Stimulated activated CD4-positive, alpha-beta T cell treated with anti-CD3 and anti-CD28 coated beads, Interleukin-4, amount 100 ng/mL, for 48 hours (primary cell): ENCODE data around the gene S100A9.

Source experiments
- DNase-seq, 2 donors: peaks; one replicate each; pipeline ENCODE4 v3.0.0-alpha.2; 2020; ENCODE audit warnings: low read depth in 2 of 2

Gene S100A9

DNA sequence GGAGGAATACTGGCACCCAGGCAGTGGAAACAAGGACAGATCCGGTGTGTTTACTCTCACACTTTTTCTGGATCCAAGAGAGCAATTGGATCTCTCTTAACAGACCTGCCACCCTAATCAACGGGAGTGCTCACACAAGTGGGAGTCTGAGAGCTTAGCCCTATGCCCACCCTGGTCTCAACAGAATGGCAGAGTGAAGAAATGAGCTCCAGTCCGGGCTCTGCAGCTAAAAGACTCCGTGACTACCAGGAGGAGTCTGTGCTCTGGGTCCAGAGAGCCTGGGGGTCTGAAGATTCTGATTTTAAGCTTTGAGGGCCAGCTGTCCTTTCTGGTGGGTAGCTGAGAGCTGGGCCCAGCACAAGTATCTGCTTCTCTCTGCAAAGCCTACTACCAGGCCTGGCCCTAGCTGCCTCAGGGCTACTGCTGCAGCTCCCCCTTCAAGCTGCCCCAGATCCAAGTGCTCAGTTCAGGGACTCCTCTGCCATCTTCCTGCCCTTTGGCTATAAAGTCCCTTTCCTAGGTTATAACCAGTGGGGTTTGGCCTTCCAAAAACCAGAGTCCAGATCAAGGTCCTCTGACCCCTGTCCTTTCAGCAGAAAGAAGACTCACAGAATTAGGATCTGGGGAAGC is 3.9 kb downstream of the S100A9 start:
- no peak for DNase-seq

DNA sequence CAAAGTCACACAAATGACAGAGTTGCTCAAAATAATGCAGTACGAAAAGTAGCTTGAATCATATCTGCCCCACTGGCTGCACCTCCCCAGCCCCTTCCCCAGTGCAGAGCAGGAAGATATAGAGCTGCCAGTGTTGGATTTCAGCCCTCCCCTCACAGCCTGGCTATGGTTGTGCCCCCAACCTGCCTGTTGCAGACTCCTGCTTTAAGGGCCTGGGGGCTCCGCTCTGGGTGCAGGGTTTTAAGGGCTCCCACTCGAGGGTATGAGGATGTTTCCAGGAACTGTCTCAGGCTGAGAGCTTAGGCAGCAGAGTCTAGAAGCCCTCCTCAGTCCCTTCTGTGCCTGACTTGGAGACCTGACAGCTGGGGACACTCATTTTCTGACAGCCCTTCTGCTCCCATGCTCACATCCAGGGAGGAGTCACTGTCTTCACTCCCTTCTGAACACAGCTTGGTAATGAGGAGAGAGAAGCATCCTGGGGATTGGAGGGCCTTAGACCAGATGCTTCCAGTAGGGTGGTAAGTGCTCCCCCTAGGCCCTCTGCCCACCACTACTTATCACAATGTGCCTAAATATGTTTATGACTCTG is 4.6 kb downstream of the S100A9 start:
- DNase-seq, result no peak

DNA sequence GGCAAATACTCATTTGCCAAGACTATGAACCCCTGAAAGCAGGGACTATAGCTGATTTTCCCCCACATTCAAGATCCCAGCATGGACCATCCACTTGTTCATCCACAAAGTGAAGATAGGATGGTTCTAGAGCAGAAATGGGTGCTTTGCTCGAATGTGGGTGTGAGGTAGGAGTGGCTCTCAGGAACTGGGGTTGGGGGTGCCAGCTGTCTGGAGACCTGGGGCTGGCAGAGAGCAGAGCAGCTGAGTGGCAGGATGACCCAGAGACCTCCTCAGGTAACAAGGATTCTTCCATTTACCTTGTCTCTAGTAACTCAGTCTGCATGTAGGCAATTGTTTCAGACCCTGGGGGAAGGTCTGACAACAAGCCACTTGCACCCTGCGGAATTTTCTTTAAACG is 6.0 kb downstream of the S100A9 start:
- no peak for DNase-seq

DNA sequence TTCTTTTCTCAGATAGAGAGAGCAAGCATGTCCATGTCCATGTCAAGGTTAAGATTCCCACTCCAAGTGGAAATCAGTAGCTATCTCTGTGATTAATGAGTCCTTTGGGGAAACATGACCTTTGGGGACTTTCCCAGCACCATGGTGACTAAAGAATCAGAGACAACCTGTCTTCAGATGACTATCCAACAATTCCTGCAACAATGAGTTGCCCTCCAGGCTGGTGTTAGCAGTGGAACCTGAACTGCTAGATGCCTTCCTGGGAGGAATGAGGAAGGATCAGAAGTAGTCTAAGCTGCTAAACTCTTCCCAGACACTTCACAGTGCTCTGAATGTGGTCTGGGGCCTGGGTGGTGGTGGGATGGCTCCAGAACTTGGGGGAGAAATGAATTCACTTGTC is 6.5 kb downstream of the S100A9 start:
- DNase-seq, result no peak

DNA sequence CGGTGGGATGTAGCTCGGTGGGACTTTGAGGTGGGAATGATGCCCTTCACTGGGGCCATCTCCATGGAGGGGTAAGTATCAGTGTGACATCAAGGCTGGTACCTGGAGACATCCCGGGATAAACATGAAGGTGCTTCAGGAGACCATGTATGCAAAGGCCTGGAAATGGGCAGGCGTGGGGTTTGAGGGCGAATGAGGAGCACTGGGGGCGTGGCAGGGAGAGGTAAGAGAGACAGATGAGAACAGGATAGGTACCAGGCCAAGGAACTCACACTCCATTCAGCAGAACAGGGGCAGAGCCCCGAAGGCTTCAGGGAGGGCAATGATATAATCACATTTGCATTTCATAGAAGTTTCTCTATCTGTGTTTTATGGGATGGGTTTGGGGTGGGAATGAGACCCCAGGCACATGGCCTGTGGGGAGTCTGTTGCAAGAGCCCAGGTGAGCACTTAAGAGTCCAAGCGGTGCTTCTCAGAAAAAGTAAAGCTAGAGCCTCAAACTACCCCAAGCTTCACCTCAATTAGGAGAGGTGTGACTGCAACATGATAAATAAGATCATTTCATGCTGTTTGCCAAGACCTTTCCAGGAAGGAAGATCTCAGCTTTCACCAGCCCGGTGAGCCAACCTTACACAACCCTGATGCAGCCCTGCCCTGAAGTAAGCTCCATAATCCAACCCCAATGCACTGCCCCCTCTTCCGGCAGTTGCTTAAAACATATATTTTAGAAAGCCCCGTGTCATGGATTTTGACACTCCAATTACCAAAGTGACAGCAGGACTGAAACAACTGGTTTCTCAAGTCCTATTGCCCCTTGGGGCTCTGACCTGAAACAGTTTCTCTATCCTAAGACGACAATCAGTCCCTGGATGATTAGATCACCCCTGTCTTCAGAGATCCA is 7.4 kb downstream of the S100A9 start:
- DNase-seq, result no peak

DNA sequence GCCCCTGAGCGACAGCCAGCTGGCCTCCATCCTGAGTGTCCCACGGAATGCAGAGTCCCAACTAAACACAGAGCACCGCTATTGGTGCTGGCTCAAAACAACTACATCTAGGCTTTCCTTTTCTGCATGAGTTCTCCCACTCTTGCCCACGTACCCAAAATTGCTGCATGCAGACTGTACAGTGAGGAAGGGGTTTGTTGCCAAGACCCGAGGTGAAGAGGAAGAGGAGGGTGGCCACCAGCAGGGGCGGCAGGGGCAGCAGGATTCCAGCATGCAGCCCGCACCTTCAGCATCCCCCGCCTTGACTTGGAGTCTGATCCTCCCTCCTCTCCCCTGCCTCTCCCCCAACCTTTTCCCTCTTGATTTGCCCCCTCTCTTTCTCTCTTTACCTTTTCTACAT is 8.0 kb downstream of the S100A9 start:
- no peak for DNase-seq

DNA sequence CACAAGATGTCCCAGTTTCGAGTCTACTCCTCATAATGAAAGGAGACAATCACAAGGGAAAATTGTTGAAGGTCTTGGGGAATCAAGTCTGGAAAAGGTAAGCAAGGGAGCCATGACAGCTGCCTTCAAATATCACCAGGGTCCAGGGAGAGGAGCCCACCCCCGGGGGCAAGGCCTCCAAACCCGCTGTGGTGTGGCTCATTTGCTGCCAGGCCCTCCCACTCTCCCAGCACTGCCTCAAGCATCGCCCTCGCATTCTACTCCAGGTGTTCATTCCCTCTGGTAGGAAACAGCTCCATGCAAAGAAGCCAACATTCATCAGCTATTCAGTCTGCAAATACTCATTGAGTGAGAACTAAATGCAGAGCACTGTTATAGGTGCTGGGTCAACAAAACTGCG is 8.6 kb downstream of the S100A9 start:
- DNase-seq, result no peak

DNA sequence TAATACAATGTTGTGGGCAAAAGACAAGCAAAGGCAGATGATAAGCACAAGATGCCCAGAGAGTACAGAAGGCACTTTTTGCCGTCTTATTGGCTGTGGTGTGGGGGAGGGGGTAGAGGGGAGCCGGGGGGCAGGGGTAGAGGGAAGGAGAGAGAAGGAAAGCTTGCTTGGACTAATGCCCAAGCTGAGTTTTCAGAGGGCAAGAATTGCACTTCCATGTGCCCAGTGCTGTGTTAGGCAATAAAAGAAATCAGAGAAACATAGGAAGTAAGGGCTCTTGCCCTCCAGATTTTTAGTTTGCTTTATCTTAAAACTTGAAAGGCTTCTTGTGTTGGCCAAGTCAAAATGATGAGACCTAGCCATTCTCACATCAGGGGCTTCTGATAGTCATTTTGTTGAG is 9.4 kb downstream of the S100A9 start:
- DNase-seq, result no peak

DNA sequence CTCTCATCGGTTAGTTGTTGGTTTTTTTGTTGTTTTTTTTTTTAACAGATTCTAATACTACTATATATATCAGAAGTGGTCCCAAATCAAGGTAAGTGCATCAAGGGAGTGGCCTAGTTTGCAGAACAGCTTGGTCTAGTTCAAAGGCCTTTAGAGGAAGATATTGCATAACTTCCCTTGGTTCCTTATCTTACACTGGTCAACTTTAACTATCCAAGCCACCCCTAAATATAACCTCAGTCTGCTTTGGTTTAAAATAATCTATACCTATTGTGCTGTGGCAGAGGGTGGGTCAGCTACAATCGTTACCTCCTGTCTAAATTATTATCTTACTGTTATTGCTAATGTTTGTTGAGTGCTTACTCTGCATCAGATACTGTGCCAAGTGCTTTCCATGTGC is 10.8 kb downstream of the S100A9 start:
- DNase-seq, result no peak

DNA sequence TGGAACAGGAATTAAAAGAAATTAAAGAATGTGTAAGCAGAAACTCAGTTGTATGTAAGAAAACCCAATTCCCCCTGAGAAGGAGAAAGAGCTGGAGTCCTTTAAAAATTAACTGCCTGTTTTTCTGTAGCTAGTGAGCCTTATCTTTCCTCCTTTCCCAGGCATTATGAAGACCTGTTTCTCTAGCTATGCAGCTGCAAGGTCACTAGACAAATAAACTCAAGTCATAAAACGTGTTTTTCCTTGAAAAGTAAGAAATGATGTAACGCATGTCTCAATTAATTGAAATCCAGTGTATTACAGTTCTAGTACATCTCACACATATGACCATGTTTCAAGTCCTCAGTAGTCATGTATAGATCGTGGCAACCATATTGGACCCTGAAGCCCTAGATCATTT is 12.5 kb downstream of the S100A9 start:
- DNase-seq, result no peak

DNA sequence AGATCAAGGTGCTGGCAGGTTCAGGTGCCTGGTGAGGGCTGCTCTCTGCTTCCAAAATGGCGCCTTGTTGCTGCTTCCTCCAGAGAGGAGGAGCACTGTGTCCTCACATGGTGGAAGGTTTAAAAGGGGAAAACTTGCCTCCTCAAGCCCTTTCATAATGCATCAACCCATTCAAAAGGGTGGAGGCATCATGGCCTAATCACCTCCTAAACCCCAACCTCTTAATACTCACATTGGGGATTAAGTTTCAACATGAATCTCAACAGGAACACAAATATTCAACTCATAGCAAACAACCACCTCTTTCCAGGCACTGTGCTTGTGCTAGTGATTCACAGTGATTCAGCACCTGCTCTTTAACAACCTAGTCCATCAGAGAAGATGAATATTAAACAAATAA is 13.6 kb downstream of the S100A9 start:
- no peak for DNase-seq

DNA sequence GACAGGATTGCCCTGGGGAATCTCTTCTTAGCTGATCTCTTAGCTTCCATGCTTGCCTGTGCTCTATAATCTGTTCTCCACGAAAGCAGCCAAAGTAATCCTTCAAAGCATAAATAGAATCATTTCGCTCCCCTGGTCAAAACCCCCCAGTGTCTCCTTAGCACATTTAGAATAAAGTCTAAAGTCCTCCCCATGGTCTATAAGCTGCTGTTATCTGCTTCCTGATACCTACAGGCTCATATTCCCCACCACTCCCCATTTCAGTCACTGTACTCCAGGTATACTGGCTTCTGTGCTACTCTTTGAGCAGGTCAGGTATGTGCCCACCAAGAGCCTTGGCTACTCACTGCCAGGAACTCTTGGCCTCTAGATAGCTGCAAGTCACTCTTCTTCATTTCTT is 14.9 kb downstream of the S100A9 start:
- DNase-seq, result no peak

DNA sequence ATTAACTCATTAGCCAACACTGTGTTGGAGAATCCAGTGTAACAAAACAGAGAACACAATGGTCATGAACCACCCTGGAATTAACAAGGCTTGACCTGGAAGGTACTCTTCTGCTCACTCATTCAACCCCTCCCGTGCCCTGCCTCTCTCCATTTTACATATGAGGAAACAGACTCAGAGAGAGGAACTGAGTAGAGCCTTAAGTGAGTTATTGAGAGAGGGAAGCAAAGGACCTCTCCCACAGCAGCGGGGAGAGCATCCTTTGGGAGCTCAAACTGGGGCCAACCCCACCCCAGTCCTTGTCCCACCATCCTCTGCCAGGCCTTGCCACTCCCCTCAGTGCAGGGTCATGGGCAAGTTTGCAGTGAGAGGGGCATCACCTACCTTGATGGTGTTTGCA is 16.4 kb downstream of the S100A9 start:
- DNase-seq, result no peak

DNA sequence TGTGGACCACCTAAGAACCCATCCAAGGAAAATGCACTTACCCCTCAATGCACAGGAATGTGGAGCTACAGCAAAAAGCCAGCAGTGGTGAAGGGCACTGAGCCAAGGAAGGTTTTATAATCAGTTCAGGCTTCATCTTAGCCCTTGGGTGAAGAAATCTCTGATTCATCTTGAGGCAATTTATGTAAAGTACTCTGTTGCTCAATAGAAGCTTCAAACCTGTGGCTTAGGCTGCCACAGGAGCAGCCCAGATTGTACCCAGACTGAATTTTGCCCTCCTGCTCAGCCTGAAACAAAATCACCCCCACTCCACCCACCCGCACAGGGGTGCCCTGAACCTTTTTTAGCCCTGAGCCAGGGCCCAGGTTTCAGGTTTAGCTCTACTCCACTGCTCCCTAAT is 17.9 kb downstream of the S100A9 start, which contains the start of gene S100A12:
TSS of gene S100A12 (minus strand) at position 111 of the 400 bp plus-strand sequence. CDS start 1,029 bp downstream, outside the sequence.
- DNase-seq, result no peak

DNA sequence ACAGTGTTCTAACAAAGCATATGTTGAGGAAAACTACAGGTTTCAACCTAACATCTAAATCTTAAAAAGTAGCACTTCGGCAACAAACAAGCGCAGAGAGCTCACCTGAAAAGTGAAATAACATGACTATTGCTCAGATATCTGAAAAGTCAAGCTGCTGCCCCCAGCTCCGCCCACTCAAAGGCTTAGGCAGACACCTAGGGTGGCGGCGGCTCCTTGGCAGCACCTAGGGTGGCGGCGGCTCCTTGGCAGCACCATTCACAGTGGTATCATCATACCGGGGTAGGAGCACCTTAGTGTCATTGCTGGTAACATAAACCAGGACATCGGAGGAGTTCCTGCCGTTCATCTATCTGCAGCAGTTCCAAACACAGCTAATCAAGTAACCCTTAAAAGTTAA is 21.9 kb downstream of the S100A9 start:
- no peak for DNase-seq

DNA sequence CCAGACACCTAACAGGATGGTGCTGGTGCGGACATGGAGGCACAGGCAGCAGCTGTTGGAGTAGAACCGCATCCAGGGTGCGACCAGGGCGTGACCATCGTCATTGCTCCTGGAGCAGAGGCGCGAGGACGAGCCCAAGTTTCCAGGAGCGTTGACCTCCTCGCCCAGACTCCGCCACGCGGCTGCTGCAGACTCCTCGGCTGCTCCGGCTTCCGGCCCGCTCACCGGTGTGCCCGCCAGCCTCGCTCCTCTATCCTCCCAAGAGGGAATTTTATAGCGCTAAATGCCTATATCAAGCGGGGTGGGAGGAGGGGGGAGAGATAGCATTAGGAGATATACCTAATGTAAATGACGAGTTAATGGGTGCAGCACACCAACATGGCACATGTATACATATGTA is 23.1 kb downstream of the S100A9 start:
- DNase-seq, result no peak

DNA sequence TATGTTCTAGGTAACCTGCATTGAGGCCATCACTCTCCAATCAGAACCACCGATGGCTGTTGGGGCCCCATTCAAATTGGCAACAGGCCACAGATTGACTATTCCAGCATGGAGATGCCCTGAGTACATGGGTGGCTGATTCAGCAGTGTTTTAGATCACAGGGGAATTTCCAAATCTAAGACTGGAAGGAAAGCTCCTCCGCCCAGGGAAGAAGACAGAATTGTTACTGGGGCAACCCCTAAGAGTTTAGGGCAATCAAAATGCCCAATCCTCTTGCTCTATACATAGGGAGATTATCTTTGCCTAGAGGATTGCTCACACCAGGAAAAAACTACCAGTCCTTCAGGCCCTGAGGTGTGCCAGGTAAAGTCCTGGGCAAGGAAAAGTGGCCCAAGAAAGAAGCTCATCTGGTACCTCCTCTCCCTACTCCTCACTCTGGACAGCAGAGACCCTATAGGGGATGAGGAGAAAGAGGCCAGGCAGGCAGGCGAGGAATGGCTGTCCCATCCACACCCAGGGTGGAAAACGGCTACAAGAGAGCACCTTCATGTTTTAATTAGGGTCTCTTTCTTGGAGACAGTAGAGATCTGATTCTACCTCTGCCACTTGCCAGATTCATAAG is 27.4 kb downstream of the S100A9 start:
- DNase-seq, result no peak

DNA sequence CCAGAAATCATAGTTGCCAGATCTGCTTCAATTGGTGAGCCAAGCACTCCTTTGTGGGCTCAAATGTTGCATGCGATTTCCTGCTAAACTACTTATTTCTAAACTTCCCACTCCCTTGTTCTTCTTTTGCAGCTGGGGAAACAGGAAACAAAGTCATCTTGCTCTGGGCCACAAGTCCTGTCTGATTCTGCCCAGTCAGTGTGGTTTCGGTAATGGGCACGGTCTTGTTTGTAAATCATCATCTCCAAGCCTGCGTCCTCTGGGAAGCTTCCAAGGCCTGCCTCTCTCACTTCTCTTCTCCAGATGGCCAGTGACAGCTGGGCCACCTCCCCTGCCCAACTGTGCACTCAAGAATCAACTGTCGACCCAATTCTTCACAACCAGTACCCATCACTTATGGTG is 28.8 kb downstream of the S100A9 start:
- DNase-seq, result no peak

DNA sequence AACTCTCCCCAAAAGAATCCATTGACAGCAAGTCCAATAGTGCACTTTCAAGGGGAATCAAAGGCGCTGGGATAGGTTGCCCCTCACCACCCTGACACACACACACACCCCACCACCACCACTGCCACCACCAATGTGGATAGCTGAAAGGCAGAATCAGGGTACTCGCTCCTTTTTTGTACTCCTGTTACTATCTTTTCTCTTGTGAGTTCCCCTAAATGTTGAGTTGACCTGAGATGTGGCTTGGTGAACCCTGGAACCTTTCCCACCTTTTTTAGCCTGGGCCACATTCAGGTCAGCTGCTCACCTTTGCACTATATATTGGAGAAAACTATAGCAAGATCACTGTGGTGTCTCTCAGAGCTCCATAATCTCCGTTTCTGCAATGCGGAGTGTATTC is 29.3 kb downstream of the S100A9 start:
- DNase-seq, result no peak

DNA sequence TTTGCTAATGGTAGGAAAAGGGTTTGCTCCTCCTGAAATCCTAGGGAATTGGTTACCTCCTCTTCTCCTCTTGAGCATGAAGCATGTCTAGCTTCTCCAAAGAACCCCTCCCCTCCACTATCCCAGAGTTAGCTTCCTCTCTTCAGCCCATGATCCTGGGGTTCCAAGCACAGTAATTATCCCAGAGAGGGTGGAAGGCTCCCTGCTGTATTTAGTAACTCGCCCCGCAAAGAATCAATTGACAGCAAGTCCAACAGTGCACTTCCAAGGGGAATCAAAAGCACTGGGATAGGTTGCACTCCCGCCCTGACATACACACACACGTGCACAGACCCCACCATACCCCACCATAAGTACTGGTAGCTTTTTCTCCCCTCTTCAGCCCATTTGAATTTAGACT is 30.1 kb downstream of the S100A9 start:
- DNase-seq, result no peak

DNA sequence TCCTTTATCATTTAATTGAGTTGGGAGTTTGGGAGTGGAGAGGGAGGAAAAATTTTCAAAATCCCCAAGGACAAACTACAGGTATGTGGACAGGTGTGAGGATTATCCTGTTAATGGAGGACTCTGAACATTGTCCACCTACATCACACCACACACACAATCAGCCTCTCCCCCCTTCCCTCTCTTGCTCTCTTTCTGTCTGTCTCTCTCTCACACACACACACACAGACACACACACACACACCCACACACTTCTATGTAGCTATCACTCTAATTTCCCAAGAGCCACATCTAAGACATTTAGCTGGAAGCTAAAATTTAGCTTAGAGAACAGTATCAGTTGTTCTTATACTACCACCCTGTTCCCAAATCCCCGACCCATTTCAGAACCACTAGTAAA is 31.7 kb downstream of the S100A9 start:
- DNase-seq, result no peak
